MV-4-11 (cell line): ENCODE measurements around the gene MRPL32.
A peak's percentile ranks its signal among the peaks of the same experiment; 100 is the strongest.

ENCODE experiments used
- DNase-seq: peaks from one replicate; lab custom pipeline; 2025; lab: John Stamatoyannopoulos, UW

MRPL32 gene

GRCh38 chr7:42926204-42926603 is 6.0 kb upstream of the MRPL32 start:
- DNase-seq = peak; percentile 68

- peak; percentile 24 for DNase-seq
These were observed 3.4 kb upstream of the MRPL32 start for GRCh38 chr7:42928754-42929153.

GRCh38 chr7:42929449-42929848 is 2.7 kb upstream of the MRPL32 start:
- no peak for DNase-seq

GRCh38 chr7:42930889-42931288 is 1.3 kb upstream of the MRPL32 start:
- DNase-seq = no peak

GRCh38 chr7:42931447-42931833 is 736 bp upstream of the MRPL32 start:
- DNase-seq = peak; percentile 15

GRCh38 chr7:42932811-42933591 is 825 bp downstream of the MRPL32 start:
- no peak for DNase-seq

- DNase-seq = no peak
These were observed 2.1 kb downstream of the MRPL32 start for GRCh38 chr7:42934291-42934690.

- no peak for DNase-seq
These were observed 3.7 kb downstream of the MRPL32 start for GRCh38 chr7:42935861-42936260.

GRCh38 chr7:42939457-42940240 is 7.5 kb downstream of the MRPL32 start:
- DNase-seq = no peak

- peak; percentile 73 for DNase-seq
These were observed 9.0 kb downstream of the MRPL32 start for GRCh38 chr7:42940985-42941847.

- DNase-seq = peak; percentile 45
These were observed 13.8 kb downstream of the MRPL32 start for GRCh38 chr7:42945821-42946626.

- peak; percentile 50 for DNase-seq
These were observed 14.4 kb downstream of the MRPL32 start for GRCh38 chr7:42946627-42946950.

GRCh38 chr7:42947521-42947920 is 15.3 kb downstream of the MRPL32 start:
- no peak for DNase-seq

- no peak for DNase-seq
These were observed 18.2 kb downstream of the MRPL32 start for GRCh38 chr7:42950417-42950816.

- DNase-seq = no peak
These were observed 20.2 kb downstream of the MRPL32 start for GRCh38 chr7:42952328-42952727.

GRCh38 chr7:42953994-42954393 is 21.8 kb downstream of the MRPL32 start:
- DNase-seq = peak; percentile 62

- DNase-seq = no peak
These were observed 23.9 kb downstream of the MRPL32 start for GRCh38 chr7:42956062-42956461.

GRCh38 chr7:42959549-42959948 is 27.4 kb downstream of the MRPL32 start:
- DNase-seq = no peak

GRCh38 chr7:42960762-42961161 is 28.6 kb downstream of the MRPL32 start:
- DNase-seq = no peak

GRCh38 chr7:42961170-42961569 is 29.0 kb downstream of the MRPL32 start:
- no peak for DNase-seq

GRCh38 chr7:42964293-42964692 is 32.1 kb downstream of the MRPL32 start:
- no peak for DNase-seq
